IPS-20b (cell line): ENCODE measurements around the gene MSL3B.

Source experiments
- H3K27ac ChIP-seq: one replicate; pipeline ENCODE4 v1.5.1; 2013; ENCODE audit warnings: low read length
- H3K27me3 ChIP-seq: 2 replicates; pipeline ENCODE4 v1.6.1; 2013; ENCODE audit warnings: mild to moderate bottlenecking, low read length, inconsistent platforms; ENCODE audit not compliant: insufficient read depth
- H3K36me3 ChIP-seq: 2 replicates; pipeline ENCODE4 v1.6.1; 2013; ENCODE audit warnings: low read depth, mild to moderate bottlenecking, inconsistent platforms, low read length, moderate library complexity; ENCODE audit not compliant: insufficient read depth
- H3K4me1 ChIP-seq: 2 replicates; pipeline ENCODE4 v1.6.1; 2013; ENCODE audit warnings: mild to moderate bottlenecking, control low read depth, inconsistent platforms, low read length, moderate library complexity; ENCODE audit not compliant: insufficient read depth
- H3K4me3 ChIP-seq: 2 replicates; pipeline ENCODE4 v1.5.1; 2013; ENCODE audit warnings: mild to moderate bottlenecking, low read length, inconsistent platforms
- H3K9ac ChIP-seq: 2 replicates; pipeline ENCODE4 v1.6.1; 2013; ENCODE audit warnings: low read depth, mild to moderate bottlenecking, inconsistent platforms, low read length, moderate library complexity
- H3K9me3 ChIP-seq: 2 replicates; pipeline ENCODE4 v1.6.1; 2013; ENCODE audit warnings: mild to moderate bottlenecking, low read depth, low read length, inconsistent platforms; ENCODE audit not compliant: insufficient read depth

The MSL3B gene

DNA sequence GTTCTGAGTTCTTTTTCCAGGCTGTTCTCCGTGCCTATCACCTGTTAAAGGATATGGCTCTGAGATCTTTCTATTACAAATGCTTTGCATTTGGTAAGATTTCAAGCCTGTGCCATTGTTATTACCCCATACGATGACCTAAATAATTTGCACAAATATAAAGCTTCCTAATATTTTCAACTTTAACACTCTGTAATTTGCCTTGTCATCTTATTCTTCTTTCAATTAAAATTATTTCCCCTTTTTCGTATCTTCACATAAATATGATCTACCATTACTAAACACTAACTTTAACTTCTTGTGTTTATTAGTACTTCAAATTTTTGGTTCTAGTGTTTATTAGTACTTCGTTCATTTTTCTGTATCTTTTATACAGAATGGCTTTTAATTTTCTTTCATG lies 3.2 kb upstream of the MSL3B start:
- Histone ChIP-seq H3K27ac (no peak overlapping the region), H3K9me3 (peaks cover 4% of the 10 kb centered on the region; the same call in 1 of the 2 replicates), H3K36me3 (peaks cover 5% of the 10 kb centered on the region; the same call in 1 of the 2 replicates), H3K9ac (no peak overlapping the region), H3K4me1 (no peaks in the 10 kb centered on the region), H3K27me3 (peaks cover 38% of the 10 kb centered on the region), H3K4me3 (no peak overlapping the region)

- H3K36me3 ChIP-seq: peaks cover 11% of the 10 kb centered on the region
- H3K4me1 ChIP-seq: no peaks in the 10 kb centered on the region
- peaks cover 8% of the 10 kb centered on the region for H3K27me3 ChIP-seq
- H3K9me3 ChIP-seq: peaks cover 4% of the 10 kb centered on the region; the same call in 1 of the 2 replicates
- H3K27ac ChIP-seq: no peak overlapping the region
- no peak overlapping the region for H3K9ac ChIP-seq
- no peak overlapping the region for H3K4me3 ChIP-seq
Measured at GRCh38 chr2:233866479-233866878, 1.7 kb downstream of the MSL3B start.

- H3K36me3 ChIP-seq: peaks cover 11% of the 10 kb centered on the region
- no peak overlapping the region for H3K9ac ChIP-seq
- H3K9me3 ChIP-seq: peaks cover 4% of the 10 kb centered on the region; the same call in 1 of the 2 replicates
Measured at GRCh38 chr2:233865838-233866237, 2.3 kb downstream of the MSL3B start.

DNA sequence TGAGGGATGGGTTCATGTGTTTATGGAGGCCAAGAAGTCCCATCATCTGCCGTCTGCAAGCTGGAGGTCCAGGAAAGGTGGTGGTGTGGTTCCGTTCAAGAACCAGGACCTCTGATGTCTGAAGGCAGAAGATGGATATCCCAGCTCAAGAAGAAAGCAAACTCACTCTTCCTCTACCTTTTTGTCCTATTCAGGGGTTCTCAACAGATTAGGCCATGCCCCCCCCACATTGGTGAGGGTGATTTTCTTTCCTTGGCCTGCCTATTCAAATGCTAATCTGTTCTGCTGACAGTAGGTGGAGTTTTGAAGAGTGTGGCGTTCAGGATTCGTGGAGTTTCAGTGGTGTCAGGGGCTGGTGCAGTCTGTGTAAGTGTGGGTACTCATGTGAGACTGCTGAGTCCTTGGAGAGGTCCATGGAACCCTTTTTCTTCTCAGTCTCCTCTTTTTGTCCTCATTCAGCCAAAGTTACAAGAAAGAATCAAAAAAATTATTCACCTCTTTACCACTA lies 5.9 kb downstream of the MSL3B start:
- Histone ChIP-seq H3K4me3 (no peak overlapping the region), H3K36me3 (peaks cover 11% of the 10 kb centered on the region), H3K9me3 (no peaks in the 10 kb centered on the region), H3K4me1 (no peaks in the 10 kb centered on the region), H3K27ac (no peak overlapping the region), H3K9ac (no peak overlapping the region), H3K27me3 (no peaks in the 10 kb centered on the region)

More at GRCh38 chr2:233865838-233866237, 2.3 kb downstream of the MSL3B start:
- peaks cover 6% of the 10 kb centered on the region for H3K27me3 ChIP-seq
- no peaks in the 10 kb centered on the region for H3K4me1 ChIP-seq
- H3K4me3 ChIP-seq: no peak overlapping the region
- no peak overlapping the region for H3K27ac ChIP-seq

DNA sequence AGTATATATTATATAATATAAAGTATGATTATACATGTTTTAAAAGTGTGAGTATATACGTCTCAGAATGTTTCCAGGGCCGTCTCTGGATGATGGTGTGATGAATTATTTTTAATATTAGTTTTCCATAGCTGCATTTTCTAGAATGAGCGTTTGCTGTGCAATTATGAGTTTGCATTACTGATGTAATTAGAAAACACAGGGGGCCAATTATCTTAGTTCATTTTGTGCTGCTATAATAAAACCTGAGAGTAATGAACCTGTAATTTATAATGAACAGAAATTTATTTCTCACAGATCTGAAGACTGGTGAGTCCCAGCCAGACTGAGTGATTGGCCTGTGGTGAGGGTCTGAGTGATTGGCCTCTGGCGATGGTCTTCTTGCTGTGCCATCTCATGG lies 9.9 kb downstream of the MSL3B start:
- no peaks in the 10 kb centered on the region for H3K9me3 ChIP-seq
- no peak overlapping the region for H3K27ac ChIP-seq
- peaks cover 3% of the 10 kb centered on the region; the same call in 1 of the 2 replicates for H3K36me3 ChIP-seq
- no peak overlapping the region for H3K9ac ChIP-seq
- no peaks in the 10 kb centered on the region for H3K27me3 ChIP-seq
- peaks cover 4% of the 10 kb centered on the region; the same call in 1 of the 2 replicates for H3K4me1 ChIP-seq
- no peak overlapping the region for H3K4me3 ChIP-seq

- peaks cover 11% of the 10 kb centered on the region for H3K4me1 ChIP-seq
- H3K36me3 ChIP-seq: peaks cover 10% of the 10 kb centered on the region; the same call in 1 of the 2 replicates
- H3K9ac ChIP-seq: no peak overlapping the region
- H3K4me3 ChIP-seq: no peak overlapping the region
- H3K27ac ChIP-seq: no peak overlapping the region
- no peaks in the 10 kb centered on the region for H3K27me3 ChIP-seq
- no peaks in the 10 kb centered on the region for H3K9me3 ChIP-seq
Measured at GRCh38 chr2:233857511-233858141, 10.6 kb downstream of the MSL3B start.

DNA sequence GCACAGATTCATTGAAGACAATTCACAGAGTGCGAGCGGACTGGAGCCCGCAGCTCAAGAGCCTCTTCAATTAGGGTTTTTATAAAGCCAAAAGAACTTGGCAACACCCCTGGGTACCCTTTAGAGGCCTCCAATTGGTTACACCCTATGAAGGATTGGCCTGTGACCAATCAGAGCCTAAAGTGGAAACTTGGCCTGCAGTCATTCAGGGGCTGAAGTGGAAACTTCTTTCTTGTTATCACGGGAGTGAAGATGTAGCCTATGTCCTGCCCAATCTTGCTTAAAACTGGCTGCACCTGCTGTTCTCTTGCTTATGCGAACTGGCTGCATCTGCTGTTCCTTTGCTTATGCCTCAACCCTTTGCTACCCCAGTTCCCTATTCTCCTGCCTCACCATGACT lies 12.0 kb downstream of the MSL3B start:
- Histone ChIP-seq H3K9ac (no peak overlapping the region), H3K4me3 (no peak overlapping the region), H3K27me3 (no peaks in the 10 kb centered on the region), H3K27ac (no peak overlapping the region), H3K4me1 (peaks cover 13% of the 10 kb centered on the region), H3K36me3 (peaks cover 24% of the 10 kb centered on the region), H3K9me3 (no peaks in the 10 kb centered on the region)

GRCh38 chr2:233855345-233855744 lies 12.8 kb downstream of the MSL3B start:
- Histone ChIP-seq H3K27ac (no peak overlapping the region), H3K27me3 (no peaks in the 10 kb centered on the region), H3K4me1 (peaks cover 13% of the 10 kb centered on the region), H3K9me3 (no peaks in the 10 kb centered on the region), H3K4me3 (peak overlapping the region; percentile 99), H3K36me3 (peaks cover 33% of the 10 kb centered on the region), H3K9ac (peak overlapping the region; percentile 84; the same call in 1 of the 2 replicates)

DNA sequence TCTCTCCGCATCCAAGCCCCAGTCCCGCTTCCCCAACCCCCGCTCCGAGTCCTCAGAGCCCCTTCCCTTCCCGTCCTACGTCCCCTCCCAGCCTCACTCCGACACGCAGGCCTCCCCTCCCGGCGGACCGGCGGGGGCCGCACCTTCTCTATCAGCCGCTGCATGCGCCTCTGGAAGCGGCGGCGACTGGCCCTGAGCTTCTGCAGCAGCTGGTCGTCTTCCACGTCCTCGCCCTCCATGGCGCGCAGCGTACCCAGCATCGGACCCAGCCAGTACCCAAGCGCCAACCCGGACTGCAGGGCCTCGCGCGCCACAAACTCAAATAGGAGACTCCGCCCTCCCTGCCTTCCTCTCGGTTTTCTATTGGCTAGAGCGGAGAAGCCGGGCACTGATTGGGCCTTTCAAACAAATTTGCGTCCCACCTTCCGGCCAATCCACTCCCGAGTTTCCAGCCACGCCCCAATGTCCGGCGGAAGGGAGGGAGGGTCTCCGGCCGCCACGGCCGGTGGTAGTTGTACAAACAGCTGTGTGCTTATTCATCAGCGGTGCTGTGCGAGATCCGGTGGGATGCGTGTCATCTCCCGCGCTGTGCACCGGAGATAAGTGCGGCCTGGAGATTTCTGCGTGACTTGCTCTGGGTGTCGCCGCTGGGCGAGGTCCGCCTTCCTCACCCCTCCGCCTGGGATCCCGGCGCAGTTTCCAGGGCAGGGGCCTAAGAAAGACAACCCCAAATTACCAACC lies 13.8 kb downstream of the MSL3B start, which contains the start of gene HJURP:
Gene HJURP (minus strand): TSS at position 295 of the 741 bp plus-strand sequence. CDS start 35 bp downstream, at position 260.
- H3K9ac ChIP-seq: peak within 1 kb of the TSS; percentile 97
- no peaks in the 10 kb centered on the region for H3K27me3 ChIP-seq
- H3K27ac ChIP-seq: peak within 1 kb of the TSS; percentile 66
- peaks cover 42% of the 10 kb centered on the region for H3K36me3 ChIP-seq
- H3K9me3 ChIP-seq: no peaks in the 10 kb centered on the region
- peaks cover 13% of the 10 kb centered on the region for H3K4me1 ChIP-seq
- H3K4me3 ChIP-seq: peak within 1 kb of the TSS; percentile 99

- H3K9ac ChIP-seq: peak overlapping the region; percentile 97
- H3K27ac ChIP-seq: peak overlapping the region; percentile 66
- H3K36me3 ChIP-seq: peaks cover 47% of the 10 kb centered on the region
- peaks cover 13% of the 10 kb centered on the region for H3K4me1 ChIP-seq
- H3K4me3 ChIP-seq: peak overlapping the region; percentile 99
- H3K27me3 ChIP-seq: no peaks in the 10 kb centered on the region
- no peaks in the 10 kb centered on the region for H3K9me3 ChIP-seq
Measured at GRCh38 chr2:233853883-233854240, 14.3 kb downstream of the MSL3B start.

DNA sequence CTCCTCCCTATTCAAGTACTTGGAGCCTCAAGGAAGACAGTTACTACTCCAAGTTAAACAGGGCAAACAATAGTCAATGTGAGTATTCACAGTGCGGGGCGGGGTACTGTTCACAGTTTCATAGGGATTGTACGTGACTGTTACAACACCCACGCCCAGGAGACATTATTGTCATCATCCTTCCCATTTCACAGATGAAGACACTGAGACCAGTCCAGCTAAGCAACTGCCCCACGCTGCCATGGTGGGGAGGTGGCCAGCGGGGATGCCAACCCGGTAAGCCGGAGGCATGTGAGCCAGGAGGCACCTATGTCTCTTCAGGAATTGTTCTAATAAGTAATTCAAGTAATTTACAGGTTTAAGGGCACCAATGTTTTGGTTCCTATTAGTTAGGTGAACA lies 14.8 kb downstream of the MSL3B start:
- no peaks in the 10 kb centered on the region for H3K27me3 ChIP-seq
- peak overlapping the region; percentile 99 for H3K4me3 ChIP-seq
- H3K27ac ChIP-seq: no peak overlapping the region
- H3K9me3 ChIP-seq: no peaks in the 10 kb centered on the region
- H3K9ac ChIP-seq: peak overlapping the region; percentile 97
- peaks cover 52% of the 10 kb centered on the region for H3K36me3 ChIP-seq
- peaks cover 13% of the 10 kb centered on the region for H3K4me1 ChIP-seq
